ENCODE results near the gene C3orf22.
A peak's percentile ranks its signal among the peaks of the same experiment; 100 is the strongest.

Gene C3orf22

DNA sequence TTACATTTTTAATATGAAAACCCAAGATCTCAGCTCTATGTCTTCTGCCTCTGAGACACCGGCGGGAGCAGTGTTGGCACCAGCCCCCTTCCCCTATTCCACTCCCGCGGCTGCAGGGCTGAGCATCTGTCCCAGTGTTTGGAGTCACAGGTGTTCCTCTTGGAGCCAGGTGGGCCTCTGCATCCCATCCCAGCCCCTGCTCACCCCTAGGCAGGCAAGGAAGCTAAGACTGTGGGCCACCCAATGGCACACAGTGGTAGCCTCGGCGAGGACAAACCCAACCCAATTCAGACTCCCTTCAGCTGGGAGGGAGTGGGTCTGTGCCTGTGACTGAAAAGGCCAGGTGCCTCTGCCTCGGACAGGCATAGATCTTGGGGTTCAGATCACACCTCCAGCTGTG is 31.7 kb downstream of the C3orf22 start:
- no peak for DNase-seq (ENCODE audit: low spot score)

DNA sequence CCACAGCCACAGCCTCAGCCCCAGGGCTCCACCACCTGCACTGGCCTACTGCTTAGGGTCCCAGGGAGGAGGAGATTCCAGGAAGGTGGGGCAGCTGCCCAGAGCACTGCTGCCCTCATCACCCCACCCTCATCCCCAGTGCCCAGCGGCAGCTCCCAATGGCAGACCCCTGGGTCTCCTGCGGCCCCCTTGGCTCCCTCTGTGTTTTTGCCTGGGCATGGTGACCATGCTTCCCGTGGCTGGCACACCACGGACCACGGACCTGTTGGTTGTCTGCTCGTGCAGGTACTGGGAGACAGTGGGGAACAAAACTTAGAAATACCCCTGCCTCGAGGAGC is 32.1 kb downstream of the C3orf22 start:
- DNase-seq (ENCODE audit: low spot score) = no peak

DNA sequence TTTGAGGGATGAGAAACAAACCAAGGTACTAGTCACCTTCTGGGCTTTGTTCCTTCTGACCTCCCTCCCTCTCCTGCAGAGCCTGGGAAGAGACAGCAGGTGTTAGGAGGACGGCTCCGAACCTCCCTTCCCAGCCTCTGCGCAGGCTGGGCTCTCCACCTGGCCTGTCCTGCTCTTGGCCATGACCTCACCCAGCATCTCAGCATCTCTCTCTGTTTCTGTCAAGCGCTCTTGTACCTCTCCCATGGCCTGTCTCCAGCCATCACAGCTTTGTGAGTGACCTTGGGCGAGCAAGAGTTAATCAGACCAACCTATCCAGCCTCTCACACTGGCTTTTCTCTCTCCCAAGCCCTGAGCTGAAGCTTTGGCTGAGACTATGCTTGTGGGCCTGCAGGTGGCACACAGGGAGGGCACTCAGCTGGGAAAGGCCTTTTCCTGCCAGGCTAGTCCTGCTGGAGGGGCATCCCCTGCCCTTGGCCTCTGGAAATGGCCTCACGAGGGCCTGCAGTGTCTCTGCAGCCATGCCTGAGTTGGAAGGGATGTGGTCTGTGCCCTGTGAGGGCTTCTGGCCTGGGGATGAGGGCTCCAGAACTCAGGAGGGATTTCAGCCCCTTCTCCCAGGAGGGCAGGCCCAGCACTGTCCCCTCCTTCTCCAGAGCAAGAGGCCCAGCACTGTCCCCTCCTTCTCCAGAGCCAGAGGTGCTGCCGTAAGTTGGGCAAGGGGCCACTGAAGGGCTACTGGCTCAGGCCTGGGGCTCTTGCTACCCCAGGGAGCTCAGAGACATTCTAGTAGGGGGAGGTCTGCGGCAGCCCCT is 32.7 kb downstream of the C3orf22 start:
- no peak for DNase-seq (ENCODE audit: low spot score)

DNA sequence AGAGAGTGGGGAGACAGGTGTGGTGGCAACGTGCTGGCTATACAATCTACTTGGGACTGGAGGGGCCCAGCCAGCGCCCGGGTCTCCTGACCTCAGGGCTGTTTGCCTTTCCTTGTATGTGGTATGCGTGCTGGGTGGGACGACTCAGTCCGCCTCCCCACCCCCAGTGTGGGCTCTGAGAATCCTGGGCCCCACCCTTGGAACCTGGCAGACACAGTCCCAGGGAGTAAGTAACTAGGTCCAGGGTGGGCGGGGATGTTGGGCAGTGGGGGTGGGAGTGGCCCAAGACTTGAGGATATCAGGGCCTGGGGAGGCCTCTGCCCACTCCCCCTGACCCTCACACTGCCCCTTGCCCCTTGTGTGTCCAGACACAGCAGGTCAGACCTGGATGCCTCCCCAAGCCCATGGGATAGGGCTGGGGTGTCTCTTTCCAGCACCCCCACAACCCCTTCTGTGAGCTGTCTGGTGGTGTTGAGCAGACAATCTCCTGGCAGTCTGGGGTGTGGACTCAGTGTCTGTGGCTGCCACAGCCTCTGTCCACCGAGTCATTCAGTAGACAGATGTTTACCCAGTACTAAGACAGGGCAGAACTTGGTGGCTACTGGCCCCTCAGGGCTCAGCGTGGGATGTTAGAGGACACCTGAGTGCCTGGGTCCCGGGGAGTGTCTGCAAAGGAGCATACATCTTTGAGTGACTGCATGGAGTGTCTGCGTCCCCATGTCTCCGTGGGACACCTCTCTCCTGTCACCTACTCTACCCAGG is 33.5 kb downstream of the C3orf22 start:
- no peak for DNase-seq (ENCODE audit: low spot score)

DNA sequence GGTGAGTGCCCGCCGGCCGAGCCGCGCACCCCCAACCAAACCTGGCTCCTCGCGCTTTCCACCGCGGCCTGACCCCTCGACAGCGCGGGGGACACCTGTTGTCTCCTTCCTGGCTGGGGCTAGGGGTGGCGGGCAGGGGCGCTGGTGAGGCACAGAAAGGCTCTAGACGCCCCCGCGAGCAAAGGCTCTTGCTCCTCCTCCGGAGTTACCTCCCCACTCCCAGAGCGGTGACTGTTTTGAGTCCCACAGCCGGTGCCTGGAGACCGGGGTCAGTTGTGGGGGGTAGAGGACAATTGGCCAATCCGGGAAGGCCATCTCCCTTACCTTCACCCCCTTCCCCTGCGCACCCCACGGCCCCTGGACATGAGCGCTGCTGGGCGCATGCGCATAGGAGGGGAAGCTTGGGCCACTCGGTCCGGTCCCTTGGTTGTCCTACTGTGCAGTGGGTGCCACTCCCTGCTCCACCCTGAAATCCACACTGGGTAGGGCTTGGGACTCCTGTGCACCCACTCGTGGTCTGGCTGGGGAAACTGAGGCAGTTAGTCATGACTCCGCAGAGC is 34.2 kb downstream of the C3orf22 start:
- no peak for DNase-seq (ENCODE audit: low spot score)

DNA sequence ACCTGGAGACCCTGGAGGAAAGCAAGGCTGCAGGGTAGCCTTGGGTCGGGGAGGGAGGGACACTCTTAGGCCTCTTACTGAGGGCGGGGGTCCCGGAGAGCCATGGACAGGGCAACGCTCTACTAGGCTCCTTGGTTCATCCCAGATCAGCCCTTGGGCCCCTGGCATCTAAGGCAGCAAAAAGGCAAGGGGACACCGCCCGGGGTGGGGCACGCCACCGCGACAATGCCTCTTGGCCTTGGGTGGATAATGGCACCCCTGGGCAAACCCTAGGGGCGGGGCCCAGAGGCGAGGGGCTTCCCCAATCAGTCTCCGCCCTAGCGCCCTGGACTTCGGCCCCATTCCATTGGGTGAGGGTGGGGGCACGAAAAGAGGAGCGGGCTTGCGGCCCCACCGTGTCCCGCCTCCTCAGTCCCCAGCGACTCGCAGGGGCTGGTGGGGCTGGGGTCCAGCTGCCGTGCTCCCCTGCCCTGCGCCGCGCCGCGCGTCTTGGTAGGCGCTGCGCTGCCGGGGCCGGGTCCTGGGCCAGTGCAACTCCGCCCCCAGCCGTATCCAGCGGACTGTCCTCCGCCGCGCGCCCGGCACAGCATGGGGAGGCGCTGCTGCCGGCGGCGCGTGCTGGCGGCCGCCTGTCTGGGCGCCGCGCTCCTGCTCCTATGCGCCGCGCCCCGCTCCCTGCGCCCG is 34.8 kb downstream of the C3orf22 start, which contains the start of gene CHST13:
Gene CHST13, plus strand, starts transcription at position 411 of the 684 bp plus-strand sequence. Its CDS starts 178 bp downstream, at position 589.
- no peak for DNase-seq (ENCODE audit: low spot score)

DNA sequence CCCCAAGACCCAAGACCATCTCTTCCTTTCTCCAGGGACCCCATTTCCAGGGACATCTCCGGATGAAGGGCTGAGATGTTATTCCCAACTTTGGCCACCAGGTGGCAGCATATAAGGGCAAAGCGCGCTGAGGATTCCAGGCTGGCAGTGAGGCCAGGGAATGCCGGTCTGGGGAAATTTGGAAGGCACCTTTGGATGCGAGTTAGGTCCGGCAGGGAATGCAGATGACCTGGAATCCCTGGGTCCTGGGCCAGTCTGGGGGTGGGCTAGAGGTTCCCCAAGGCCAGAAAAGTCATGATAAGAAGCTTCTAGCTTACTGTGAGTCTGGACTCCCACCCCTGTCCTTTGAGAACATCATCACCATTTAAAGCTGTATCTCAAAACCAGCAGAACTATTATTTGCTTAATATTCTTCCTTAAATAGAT is 36.4 kb downstream of the C3orf22 start:
- peak; percentile 16 for DNase-seq (ENCODE audit: low spot score)

DNA sequence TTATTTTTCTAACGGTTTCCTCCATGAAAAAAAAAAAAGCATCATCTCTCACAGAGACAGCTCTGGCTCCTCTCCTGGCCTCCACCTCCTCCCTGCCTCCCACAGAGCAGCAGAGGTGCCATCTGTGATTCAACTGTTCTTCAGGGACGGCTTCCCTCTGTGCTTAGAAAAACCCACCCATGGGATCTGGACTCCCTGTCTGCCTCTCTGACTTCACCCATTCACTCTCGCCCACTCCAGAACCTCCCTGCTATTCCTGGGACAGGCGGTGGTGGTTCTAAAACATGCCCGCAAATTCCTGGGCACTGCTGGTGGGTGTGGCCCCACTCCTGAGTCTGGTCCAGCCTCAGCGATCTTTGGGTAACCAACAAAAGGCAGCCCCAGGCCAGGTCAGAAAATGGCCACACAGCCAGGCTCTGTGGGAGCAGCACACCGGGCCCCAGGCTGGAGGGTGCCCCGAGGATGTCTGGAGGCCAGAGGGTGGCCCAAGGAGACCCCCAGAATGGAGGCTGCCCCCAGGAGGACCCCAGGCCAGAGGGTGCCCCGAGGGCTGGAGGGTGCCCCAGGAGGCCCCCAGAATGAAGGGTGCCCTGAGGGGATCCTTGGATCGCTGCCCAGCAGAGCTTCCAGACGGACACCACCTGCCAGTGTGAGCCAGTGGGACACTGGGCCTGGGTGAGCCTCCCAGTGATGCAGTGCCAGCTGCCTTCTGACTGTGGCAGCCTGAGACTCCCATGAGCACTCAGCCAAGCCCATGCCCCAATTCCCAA is 37.4 kb downstream of the C3orf22 start:
- DNase-seq (ENCODE audit: low spot score) = no peak

DNA sequence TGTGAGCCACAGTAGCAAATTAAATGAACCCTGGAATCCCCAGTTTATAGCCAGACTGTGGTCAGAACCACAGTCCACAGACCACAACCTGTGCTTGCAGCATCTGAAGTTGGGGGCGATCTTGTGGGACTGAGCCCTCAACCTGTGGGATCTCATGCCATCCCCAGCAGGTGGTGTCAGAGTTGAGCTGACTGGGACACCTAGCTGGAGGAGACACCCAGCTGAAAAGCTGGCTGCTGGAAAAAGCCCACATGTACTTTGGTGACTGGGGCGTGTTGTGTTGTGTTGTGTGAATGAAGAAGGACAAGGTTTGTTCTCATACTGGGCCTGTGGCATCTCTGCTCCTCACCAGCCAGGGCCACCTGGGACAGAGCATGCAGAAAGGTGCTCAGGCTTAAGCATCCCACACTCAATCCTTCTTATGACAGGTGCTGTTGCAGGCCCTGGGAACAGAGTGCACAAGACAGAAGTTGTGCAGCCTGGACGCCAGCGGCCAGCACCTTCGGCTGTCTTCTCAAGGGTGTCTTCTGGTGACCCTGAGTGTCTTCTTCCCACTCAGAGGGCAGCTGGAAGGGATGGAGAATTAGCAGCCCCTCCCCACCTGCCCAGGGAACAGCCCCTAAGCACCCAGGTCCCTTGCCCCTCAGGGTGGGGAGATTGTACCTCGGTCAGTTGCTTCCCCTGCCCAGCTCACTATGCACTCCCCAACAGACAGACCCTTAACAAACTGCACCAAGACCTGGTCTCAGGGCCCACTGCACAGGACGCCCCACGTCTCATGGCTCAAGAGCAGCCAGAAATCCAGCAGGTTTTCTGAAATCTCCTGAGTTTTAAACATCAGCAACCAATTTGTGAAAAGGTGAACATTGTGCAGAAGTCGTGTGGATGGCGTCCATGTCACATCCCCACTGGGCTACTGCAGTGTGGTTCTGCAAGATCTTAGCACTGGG is 39.0 kb downstream of the C3orf22 start:
- no peak for DNase-seq (ENCODE audit: low spot score)

DNA sequence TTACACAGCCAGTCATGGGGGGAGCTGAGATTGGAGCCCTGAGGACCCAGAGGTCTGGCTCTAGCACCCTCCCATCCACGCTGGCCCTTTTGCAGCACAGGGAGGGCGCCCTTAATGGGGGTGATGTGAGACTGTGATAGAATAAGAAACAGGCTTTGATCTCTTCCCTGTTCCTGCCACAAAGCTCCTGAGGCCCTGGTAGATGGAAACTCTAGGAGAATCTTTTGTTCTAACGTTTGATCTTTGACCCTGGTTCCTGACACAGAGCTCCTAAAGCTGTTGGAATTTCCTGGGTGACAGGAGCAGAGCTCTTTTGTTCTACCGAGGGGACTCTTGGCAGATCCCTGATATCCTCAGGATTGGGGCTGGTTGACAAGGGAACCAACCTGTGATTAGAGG is 40.0 kb downstream of the C3orf22 start:
- DNase-seq (ENCODE audit: low spot score) = no peak

DNA sequence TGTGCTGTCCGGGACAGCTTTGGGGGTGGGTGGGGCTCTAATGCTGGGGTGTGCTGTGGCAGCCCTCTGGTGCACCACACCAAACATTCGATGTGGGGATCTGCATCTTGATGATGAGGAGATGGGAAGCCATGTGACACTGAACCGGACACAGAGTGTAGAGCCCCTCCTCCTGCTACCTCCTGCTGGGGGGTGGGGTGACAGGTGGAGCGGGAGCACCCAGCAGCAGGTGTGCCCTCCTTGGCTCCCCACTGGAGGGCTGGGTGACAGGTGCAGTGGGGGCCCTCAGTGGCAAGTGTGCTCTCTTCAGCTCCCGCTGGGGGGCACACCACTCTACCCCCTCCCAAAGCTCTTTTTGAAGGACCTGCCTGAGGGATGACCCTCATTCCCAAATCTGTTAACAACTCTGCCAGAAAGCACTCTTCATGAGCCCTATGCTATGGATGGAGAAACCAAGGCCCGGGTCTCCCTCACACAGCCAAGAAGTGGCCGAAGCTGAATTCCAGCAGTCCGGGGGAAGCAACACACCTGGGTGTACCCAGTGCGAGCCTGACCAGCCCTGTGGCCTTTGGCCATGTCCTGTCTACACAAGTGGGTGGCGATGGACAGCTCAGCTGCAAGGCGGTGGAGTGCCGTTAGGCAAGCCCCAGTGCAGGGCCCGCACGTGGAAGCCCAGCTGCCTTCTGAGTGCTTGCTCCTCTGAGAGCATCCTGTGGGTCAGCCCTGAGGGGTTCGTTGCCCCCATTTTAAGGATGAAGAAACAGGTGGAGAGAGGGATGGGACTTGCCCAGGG is 40.5 kb downstream of the C3orf22 start:
- DNase-seq (ENCODE audit: low spot score) = no peak

DNA sequence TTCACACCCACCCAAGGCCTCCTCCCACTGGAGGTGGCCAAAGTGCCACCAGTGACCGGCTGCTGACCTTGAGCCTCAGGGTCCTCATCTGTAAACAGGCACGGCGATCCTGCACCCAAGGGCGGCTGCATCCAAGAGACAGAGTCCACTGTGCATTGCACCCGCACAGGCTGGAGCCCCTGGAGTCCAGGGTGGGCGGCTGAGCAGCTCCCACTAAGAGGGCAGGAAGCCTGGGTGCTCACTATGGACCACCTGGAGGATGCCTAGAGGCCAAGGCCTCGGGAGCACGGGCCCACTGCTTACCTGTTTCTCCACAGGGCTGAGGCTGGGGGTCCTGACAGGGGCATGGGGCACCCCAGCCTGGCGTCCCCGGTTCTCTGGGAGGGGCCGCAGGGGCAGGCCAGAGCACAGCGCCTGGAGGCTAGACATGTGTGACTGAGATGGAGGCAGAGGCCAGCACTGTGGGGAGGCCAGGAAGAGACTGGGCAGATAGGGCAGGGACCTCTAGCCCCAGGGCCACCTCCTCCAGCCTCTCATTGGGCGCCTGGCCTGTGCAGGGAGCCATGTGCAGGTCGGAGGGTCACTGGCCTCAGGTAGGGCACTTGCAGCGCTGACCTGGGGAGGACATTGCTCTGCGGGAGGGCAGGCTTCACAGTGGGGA is 41.3 kb downstream of the C3orf22 start, which contains the start of gene UROC1:
Gene UROC1, minus strand, starts transcription at position 483 of the 661 bp plus-strand sequence. Its CDS starts 54 bp downstream, at position 429.
- no peak for DNase-seq (ENCODE audit: low spot score)

DNA sequence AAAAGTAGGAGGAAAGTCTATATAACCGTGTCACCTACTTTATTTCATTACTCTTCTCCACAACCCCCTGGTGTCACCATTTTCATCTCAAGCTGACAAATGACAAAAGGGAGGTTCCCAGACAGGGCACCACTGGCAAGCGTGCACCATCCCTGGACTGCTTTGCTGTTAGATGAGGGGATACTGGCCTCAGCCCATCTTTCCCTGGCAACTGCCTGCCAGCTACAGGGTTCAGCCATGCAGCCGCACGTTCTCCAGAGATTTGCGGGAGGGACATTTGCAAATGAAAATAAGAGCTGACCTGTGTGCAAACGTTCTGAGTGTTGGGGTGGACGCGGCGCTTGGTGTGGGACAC is 41.8 kb downstream of the C3orf22 start:
- no peak for DNase-seq (ENCODE audit: low spot score)

DNA sequence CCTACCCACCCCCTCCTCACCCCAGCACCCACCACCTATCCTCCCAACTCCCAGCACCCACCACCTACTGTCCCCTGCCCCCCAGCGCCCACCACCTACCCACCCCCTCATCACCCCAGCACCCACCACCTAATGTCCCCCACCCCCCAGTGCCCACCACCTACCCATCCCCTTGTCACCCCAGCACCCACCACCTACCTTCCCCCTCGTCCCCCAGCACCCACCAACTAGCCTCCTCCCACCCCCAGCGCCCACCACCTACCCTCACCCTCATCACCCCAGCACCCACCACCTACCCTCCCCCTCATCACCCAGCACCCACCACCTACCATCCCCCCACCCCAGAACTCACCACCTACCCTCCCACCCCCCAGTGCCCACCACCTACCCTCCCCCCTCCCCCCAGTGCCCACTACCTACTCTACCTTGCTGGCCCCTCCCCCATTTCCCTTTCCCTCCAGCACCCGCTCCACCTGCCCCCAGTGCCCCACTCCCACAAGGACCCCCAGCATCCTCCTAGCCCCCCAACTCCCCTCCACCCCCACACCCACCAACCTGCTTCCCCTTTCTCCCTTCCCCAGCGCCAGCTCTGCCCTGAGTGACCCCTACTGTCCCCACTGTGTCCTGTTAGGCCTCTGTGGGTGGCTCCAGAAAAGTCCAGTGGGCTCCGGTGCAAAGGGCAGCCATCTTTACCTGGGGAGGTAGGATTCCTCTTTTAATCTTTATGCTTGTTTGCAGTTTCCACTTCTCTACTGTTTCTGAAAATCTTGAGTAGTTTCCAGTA is 42.4 kb downstream of the C3orf22 start:
- no peak for DNase-seq (ENCODE audit: low spot score)

DNA sequence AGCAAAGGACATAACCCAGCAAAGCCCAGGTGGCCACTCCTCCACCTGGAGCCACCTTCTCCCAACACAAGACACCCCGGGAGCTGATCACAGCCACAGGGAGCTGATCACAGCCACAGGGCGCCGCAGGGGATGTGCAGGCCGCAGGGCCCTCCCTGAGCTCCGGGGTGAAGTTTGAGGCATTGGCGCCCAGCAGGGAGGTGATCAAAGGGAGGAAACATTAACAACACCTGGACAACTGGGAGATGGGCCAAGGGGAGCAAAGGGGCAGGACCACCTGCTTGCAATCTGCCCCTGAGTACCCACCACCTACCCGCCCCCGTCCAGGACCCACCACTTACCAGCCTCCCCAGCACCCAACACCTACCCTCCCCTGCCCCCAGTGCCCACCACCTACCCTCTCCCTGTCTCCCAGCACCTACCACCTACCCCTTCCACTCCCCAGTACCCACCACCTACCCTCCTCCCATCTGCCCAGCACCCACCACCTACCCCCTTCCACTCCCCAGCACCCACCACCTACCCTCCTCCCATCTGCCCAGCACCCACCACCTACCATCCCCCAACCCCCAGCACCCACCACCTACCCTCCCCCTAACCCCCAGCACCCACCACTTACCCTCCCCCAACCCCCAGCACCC is 43.5 kb downstream of the C3orf22 start:
- no peak for DNase-seq (ENCODE audit: low spot score)

DNA sequence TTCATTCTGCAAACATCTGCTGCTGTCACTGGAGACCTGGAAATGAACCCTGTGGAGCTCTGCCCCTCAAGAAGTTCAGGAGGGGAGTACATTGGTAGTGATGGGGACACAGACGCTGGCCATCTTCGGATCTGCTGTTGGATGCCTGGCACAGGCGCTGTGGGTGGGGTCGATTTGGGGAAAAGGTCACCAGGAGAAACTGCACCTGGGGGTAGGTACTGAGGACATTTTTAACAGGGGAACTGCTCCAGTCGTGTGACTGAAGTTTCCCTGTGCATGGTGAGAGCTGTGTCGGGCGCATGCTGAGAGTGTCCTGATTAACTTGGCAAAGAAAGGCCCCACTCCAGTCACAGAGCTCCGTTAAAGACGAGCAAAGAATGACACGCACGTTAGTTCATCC is 44.6 kb downstream of the C3orf22 start:
- no peak for DNase-seq (ENCODE audit: low spot score)

DNA sequence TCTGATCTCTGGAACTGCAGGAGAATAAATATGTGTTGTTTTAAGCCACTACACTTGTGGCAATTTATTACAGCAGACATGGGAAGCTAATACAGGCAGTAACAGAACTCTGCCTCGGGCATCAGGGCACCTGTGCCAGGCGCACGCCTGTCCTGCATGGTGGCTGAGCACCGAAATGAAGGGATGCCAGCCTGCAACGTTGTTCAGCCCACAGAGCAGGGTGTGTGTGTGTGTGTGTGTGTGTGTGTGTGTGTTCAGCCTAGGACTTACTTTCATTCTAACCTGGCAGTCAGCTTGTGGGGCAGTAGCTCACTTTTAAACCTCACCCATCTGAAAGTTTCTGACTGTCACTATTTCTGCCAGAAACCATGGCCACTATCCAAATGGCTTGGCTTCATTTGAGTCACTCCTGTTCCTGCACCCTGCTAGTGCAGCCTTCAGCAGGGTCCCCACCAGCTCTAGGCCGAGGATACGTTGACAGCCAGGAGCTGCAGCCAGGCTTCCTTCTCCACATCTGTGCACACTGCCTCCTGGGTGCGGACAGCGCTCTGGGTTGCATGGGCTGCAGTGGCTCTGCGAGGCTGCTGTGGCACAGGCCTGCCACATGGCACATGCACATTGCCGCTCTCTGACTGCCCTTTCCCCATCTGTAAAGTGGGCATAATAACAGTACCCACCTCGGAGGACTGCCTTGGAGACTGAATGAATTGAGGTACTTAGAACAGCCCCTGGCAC is 45.6 kb downstream of the C3orf22 start:
- no peak for DNase-seq (ENCODE audit: low spot score)
